ENCODE results near the gene CHTOP. TPM values are rescaled to one million over a fixed set of nuclear protein-coding genes. Genes with fewer than 3 reads are reported as not detected.

Gene CHTOP
- total and polyA plus RNA-seq, 2 of the 13 experiments (the other 11 are each of a cell fraction or from before 2014, with no cell fraction given), result 38.0 to 51.9 TPM

DNA sequence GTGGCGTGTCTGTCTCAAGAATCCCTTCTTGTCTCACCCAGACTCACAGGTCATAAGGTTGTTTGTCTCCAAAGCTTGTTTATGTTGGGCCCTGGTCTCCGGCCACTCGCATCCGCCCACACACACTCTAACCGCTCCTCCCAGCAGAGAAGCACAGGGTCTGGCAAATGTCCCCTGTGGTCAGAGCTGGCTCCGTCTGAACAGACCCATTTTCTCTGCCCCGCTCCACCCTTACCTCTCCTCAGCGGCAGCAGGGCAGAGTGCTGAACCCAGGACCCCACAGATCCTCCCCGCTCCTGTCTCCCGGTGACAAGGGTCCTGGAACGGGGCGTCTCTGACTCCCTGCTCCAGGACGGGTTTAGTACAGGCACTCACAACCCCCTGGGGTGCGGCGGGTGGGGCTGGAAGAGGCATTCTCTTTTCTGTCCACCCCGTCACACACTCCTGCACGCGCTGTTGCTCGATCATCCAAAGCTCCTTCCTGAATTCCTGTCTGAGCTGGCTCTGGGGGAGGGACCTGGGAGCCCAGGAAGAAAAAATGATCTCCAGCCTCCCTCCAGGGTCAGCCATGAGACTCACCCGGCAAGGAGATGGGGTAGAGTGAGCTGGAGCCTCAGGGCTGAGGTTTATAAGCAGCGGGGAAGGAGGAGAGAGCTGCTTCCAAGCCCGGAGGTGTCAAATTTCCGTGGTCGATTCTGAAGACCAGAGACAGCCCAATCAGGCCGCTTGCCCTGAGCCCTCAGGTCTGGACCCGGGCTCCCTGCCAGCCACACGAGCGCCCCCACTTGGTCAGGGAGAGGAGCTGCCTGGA is 6.8 kb upstream of the CHTOP start, which contains the start of gene S100A13 (continued):
- TF ChIP-seq, protein P1, sequence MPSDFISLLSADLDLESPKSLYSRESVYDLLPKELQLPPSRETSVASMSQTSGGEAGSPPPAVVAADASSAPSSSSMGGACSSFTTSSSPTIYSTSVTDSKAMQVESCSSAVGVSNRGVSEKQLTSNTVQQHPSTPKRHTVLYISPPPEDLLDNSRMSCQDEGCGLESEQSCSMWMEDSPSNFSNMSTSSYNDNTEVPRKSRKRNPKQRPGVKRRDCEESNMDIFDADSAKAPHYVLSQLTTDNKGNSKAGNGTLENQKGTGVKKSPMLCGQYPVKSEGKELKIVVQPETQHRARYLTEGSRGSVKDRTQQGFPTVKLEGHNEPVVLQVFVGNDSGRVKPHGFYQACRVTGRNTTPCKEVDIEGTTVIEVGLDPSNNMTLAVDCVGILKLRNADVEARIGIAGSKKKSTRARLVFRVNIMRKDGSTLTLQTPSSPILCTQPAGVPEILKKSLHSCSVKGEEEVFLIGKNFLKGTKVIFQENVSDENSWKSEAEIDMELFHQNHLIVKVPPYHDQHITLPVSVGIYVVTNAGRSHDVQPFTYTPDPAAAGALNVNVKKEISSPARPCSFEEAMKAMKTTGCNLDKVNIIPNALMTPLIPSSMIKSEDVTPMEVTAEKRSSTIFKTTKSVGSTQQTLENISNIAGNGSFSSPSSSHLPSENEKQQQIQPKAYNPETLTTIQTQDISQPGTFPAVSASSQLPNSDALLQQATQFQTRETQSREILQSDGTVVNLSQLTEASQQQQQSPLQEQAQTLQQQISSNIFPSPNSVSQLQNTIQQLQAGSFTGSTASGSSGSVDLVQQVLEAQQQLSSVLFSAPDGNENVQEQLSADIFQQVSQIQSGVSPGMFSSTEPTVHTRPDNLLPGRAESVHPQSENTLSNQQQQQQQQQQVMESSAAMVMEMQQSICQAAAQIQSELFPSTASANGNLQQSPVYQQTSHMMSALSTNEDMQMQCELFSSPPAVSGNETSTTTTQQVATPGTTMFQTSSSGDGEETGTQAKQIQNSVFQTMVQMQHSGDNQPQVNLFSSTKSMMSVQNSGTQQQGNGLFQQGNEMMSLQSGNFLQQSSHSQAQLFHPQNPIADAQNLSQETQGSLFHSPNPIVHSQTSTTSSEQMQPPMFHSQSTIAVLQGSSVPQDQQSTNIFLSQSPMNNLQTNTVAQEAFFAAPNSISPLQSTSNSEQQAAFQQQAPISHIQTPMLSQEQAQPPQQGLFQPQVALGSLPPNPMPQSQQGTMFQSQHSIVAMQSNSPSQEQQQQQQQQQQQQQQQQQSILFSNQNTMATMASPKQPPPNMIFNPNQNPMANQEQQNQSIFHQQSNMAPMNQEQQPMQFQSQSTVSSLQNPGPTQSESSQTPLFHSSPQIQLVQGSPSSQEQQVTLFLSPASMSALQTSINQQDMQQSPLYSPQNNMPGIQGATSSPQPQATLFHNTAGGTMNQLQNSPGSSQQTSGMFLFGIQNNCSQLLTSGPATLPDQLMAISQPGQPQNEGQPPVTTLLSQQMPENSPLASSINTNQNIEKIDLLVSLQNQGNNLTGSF (CRISPR knock-in tag; IDR thresholded peaks at IDR 0.05), result peak; percentile 75
- TF ChIP-seq MED1 (CRISPR knock-in tag; IDR thresholded peaks at IDR 0.05) (peak; percentile 36; the same call in 1 of the 2 replicates), PHF21A (CRISPR knock-in tag; IDR thresholded peaks at IDR 0.05) (peak; percentile 56; the same call in 1 of the 2 replicates), ZNF883 (CRISPR knock-in tag; IDR thresholded peaks at IDR 0.05; ENCODE audit: not compliant biosample characterization) (no peak), SP5 (CRISPR knock-in tag; IDR thresholded peaks at IDR 0.05; ENCODE audit: borderline replicate concordance, low read depth) (0 out of 2 replicates have a peak, but pooled peaks have one; percentile 9), ZNF101 (CRISPR knock-in tag; IDR thresholded peaks at IDR 0.05; ENCODE audit: borderline replicate concordance, low read depth) (no peak)
- TF ChIP-seq, protein P2, sequence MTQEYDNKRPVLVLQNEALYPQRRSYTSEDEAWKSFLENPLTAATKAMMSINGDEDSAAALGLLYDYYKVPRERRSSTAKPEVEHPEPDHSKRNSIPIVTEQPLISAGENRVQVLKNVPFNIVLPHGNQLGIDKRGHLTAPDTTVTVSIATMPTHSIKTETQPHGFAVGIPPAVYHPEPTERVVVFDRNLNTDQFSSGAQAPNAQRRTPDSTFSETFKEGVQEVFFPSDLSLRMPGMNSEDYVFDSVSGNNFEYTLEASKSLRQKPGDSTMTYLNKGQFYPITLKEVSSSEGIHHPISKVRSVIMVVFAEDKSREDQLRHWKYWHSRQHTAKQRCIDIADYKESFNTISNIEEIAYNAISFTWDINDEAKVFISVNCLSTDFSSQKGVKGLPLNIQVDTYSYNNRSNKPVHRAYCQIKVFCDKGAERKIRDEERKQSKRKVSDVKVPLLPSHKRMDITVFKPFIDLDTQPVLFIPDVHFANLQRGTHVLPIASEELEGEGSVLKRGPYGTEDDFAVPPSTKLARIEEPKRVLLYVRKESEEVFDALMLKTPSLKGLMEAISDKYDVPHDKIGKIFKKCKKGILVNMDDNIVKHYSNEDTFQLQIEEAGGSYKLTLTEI (CRISPR knock-in tag; conservative IDR thresholded peaks at IDR 0.05), result no peak
- TF ChIP-seq, protein P3, sequence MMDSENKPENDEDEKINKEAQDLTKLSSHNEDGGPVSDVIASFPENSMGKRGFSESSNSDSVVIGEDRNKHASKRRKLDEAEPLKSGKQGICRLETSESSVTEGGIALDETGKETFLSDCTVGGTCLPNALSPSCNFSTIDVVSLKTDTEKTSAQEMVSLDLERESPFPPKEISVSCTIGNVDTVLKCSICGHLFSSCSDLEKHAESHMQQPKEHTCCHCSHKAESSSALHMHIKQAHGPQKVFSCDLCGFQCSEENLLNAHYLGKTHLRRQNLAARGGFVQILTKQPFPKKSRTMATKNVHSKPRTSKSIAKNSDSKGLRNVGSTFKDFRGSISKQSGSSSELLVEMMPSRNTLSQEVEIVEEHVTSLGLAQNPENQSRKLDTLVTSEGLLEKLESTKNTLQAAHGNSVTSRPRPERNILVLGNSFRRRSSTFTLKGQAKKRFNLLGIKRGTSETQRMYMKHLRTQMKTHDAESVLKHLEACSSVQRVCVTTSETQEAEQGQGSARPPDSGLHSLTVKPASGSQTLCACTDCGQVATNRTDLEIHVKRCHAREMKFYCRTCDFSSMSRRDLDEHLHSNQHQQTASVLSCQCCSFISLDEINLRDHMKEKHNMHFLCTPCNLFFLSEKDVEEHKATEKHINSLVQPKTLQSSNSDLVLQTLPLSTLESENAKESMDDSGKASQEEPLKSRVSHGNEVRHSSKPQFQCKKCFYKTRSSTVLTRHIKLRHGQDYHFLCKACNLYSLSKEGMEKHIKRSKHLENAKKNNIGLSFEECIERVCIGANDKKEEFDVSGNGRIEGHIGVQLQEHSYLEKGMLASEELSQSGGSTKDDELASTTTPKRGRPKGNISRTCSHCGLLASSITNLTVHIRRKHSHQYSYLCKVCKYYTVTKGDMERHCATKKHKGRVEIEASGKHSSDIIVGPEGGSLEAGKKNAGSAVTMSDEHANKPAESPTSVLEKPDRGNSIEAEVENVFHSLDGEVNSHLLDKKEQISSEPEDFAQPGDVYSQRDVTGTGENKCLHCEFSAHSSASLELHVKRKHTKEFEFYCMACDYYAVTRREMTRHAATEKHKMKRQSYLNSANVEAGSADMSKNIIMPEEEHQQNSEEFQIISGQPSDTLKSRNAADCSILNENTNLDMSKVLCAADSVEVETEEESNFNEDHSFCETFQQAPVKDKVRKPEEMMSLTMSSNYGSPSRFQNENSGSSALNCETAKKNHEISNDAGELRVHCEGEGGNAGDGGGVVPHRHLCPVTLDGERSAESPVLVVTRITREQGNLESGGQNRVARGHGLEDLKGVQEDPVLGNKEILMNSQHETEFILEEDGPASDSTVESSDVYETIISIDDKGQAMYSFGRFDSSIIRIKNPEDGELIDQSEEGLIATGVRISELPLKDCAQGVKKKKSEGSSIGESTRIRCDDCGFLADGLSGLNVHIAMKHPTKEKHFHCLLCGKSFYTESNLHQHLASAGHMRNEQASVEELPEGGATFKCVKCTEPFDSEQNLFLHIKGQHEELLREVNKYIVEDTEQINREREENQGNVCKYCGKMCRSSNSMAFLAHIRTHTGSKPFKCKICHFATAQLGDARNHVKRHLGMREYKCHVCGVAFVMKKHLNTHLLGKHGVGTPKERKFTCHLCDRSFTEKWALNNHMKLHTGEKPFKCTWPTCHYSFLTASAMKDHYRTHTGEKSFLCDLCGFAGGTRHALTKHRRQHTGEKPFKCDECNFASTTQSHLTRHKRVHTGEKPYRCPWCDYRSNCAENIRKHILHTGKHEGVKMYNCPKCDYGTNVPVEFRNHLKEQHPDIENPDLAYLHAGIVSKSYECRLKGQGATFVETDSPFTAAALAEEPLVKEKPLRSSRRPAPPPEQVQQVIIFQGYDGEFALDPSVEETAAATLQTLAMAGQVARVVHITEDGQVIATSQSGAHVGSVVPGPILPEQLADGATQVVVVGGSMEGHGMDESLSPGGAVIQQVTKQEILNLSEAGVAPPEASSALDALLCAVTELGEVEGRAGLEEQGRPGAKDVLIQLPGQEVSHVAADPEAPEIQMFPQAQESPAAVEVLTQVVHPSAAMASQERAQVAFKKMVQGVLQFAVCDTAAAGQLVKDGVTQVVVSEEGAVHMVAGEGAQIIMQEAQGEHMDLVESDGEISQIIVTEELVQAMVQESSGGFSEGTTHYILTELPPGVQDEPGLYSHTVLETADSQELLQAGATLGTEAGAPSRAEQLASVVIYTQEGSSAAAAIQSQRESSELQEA (CRISPR knock-in tag; IDR thresholded peaks at IDR 0.05; ENCODE audit: not compliant biosample characterization), result no peak

Data from HepG2 (cell line).